SK-N-SH (cell line): ENCODE measurements around the gene FCHSD2. TPM values are rescaled to one million over a fixed set of nuclear protein-coding genes. Genes with fewer than 3 reads are reported as not detected.

Source experiments
- CTCF ChIA-PET: fragments of 300-600, 350-600 bp; formaldehyde crosslinking; extraction: SDS; loops from one replicate; lab custom pipeline; 2021; lab: Yijun Ruan, JAX
- POLR2A ChIA-PET: fragments of 350-600 bp; sonication (Branson Sonifier 250); formaldehyde crosslinking; extraction: SDS; loops from one replicate; lab custom pipeline; 2020; ENCODE audit warnings: antibody characterized with exemption, inconsistent platforms; lab: Yijun Ruan, JAX
- DNase-seq: peaks from one replicate; pipeline ENCODE4 v3.0.0; 2012
- H2AFZ ChIP-seq: fragments of 200-600 bp; sonication (generic); 2 replicates; pipeline ENCODE4 v1.8.1; 2016; ENCODE audit warnings: antibody characterized with exemption, mild to moderate bottlenecking, low read depth
- H3F3A ChIP-seq: fragments of 200-600 bp; sonication (generic); replicated peaks from 2 replicates; pipeline ENCODE3; 2016; ENCODE audit warnings: antibody characterized with exemption, mild to moderate bottlenecking; ENCODE audit not compliant: insufficient read depth
- H3K27ac ChIP-seq, 2 experiments: fragments of 200-500 bp in 1 of 2; fragments of 200-600 bp in 1 of 2; sonication (Bioruptor generic) in 1 of 2; sonication (generic), shearing (Covaris generic) in 1 of 2; 2 replicates each; pipeline versions ENCODE4 v1.5.1 to v1.6.1; 2014 to 2016; ENCODE audit warnings: low read depth in 2 of 2, inconsistent platforms in 1 of 2, low read length in 1 of 2, mild to moderate bottlenecking in 1 of 2, mixed read lengths in 1 of 2
- H3K27me3 ChIP-seq: fragments of 200-600 bp; sonication (generic), shearing (Covaris generic); 2 replicates; pipeline ENCODE4 v1.6.1; 2016; ENCODE audit warnings: mixed run types; ENCODE audit not compliant: insufficient read depth
- H3K36me3 ChIP-seq, 2 experiments: fragments of 200-500 bp in 1 of 2; fragments of 200-600 bp in 1 of 2; sonication (Bioruptor generic) in 1 of 2; sonication (generic) in 1 of 2; replicated peaks in 1 of 2; 2 replicates each; pipeline versions ENCODE3 to v1.5.1; 2014 to 2016; ENCODE audit warnings: low read length in 1 of 2, mild to moderate bottlenecking in 1 of 2; ENCODE audit not compliant: insufficient read depth in 2 of 2, control insufficient read depth in 1 of 2
- H3K4me1 ChIP-seq, 2 experiments: fragments of 200-500 bp in 1 of 2; fragments of 200-600 bp in 1 of 2; sonication (Bioruptor generic) in 1 of 2; sonication (generic), shearing (Covaris generic) in 1 of 2; 2 replicates each; pipeline versions ENCODE4 v1.5.1 to v1.6.1; 2014 to 2016; ENCODE audit warnings: low read depth in 1 of 2, low read length in 1 of 2, mixed run types in 1 of 2; ENCODE audit not compliant: insufficient read depth in 2 of 2, control insufficient read depth in 1 of 2
- H3K4me2 ChIP-seq: fragments of 200-600 bp; sonication (generic), shearing (Covaris generic); 2 replicates; pipeline ENCODE4 v1.6.1; 2017; ENCODE audit warnings: mixed run types
- H3K4me3 ChIP-seq, 2 experiments: fragments of 200-500 bp in 1 of 2; fragments of 200-600 bp in 1 of 2; sonication (Bioruptor generic) in 1 of 2; sonication (generic), shearing (Covaris generic) in 1 of 2; 2 replicates each; pipeline versions ENCODE4 v1.5.1 to v1.8.1; 2014 to 2016; ENCODE audit warnings: low read depth in 2 of 2, inconsistent platforms in 1 of 2, low read length in 1 of 2, mild to moderate bottlenecking in 1 of 2, mixed read lengths in 1 of 2, moderate library complexity in 1 of 2
- H3K79me2 ChIP-seq: fragments of 200-600 bp; sonication (generic); 2 replicates; pipeline ENCODE4 v1.8.1; 2017; ENCODE audit warnings: mild to moderate bottlenecking; ENCODE audit not compliant: insufficient read depth
- H3K9ac ChIP-seq: fragments of 200-600 bp; sonication (generic); 2 replicates; pipeline ENCODE4 v1.6.1; 2017; ENCODE audit warnings: mixed run types
- H3K9me2 ChIP-seq: fragments of 200-600 bp; sonication (generic); 2 replicates; pipeline ENCODE4 v1.6.1; 2017; ENCODE audit warnings: mixed run types
- H3K9me3 ChIP-seq: fragments of 200-600 bp; sonication (generic); 2 replicates; pipeline ENCODE4 v1.6.1; 2017; ENCODE audit warnings: mixed run types, mild to moderate bottlenecking, moderate library complexity
- H4K20me1 ChIP-seq: fragments of 200-600 bp; sonication (generic); 2 replicates; pipeline ENCODE4 v1.6.1; 2017; ENCODE audit warnings: mild to moderate bottlenecking, mixed run types; ENCODE audit not compliant: insufficient read depth
- EZH2phosphoT487 ChIP-seq: fragments of 200-600 bp; sonication (generic); IDR thresholded peaks from 2 replicates; pipeline ENCODE4 v1.6.1; 2017; ENCODE audit warnings: low read depth, mixed run types, mild to moderate bottlenecking, antibody characterized with exemption, moderate library complexity, borderline replicate concordance
- FOSL2 ChIP-seq: IDR thresholded peaks from 2 replicates; pipeline ENCODE4 v1.4.0; 2012; ENCODE audit warnings: low read depth, mild to moderate bottlenecking, moderate library complexity, borderline replicate concordance
- FOXJ3 ChIP-seq: sonication (generic); formaldehyde crosslinking; IDR thresholded peaks from 2 replicates; pipeline ENCODE4 v1.5.1; 2020; ENCODE audit warnings: mild to moderate bottlenecking, missing genetic modification reagents
- MEF2A ChIP-seq: IDR thresholded peaks from 2 replicates; pipeline ENCODE4 v1.4.0; 2012; ENCODE audit warnings: low read depth, borderline replicate concordance
- NFIC ChIP-seq: IDR thresholded peaks from 2 replicates; pipeline ENCODE4 v1.4.0; 2012; ENCODE audit warnings: borderline replicate concordance
- PBX3 ChIP-seq: IDR thresholded peaks from 2 replicates; pipeline ENCODE4; 2012
- POLR2AphosphoS5 ChIP-seq: IDR thresholded peaks from 2 replicates; pipeline ENCODE4 v1.6.1; 2012; ENCODE audit warnings: low read depth, low read length
- RAD21 ChIP-seq: IDR thresholded peaks from 2 replicates; pipeline ENCODE4 v1.6.1; 2012; ENCODE audit warnings: mild to moderate bottlenecking, low read length
- RXRA ChIP-seq: IDR thresholded peaks from 2 replicates; pipeline ENCODE4 v1.4.0; 2012; ENCODE audit warnings: low read depth, mild to moderate bottlenecking, borderline replicate concordance
- SIN3A ChIP-seq: IDR thresholded peaks from 2 replicates; pipeline ENCODE4 v1.6.1; 2012; ENCODE audit warnings: low read depth, mild to moderate bottlenecking, low read length, moderate library complexity, borderline replicate concordance
- SMC3 ChIP-seq: IDR thresholded peaks from 2 replicates; pipeline ENCODE4 v1.6.1; 2012; ENCODE audit warnings: low read depth, low read length, improper control_type of control experiment
- TAF1 ChIP-seq: IDR thresholded peaks from 2 replicates; pipeline ENCODE4 v1.6.1; 2012; ENCODE audit warnings: low read depth, mild to moderate bottlenecking, low read length, moderate library complexity, borderline replicate concordance
- USF1 ChIP-seq: IDR thresholded peaks from 2 replicates; pipeline ENCODE4 v1.4.0; 2012; ENCODE audit warnings: low read depth, borderline replicate concordance
- YY1 ChIP-seq: IDR thresholded peaks from 2 replicates; pipeline ENCODE4 v1.4.0; 2012; ENCODE audit warnings: low read depth, mild to moderate bottlenecking
- polyA plus RNA-seq, 3 experiments: library from polyadenylated mRNA; depleted of rRNA; stranded (reverse); fragments of >200 nt; gene quantifications; 2 replicates each; pipeline ENCODE4 v1.2.3, GENCODE V29; 2012
- TF ChIP-seq, protein P1 (sequence below): IDR thresholded peaks from 2 replicates; pipeline ENCODE4 v1.6.1; 2012; ENCODE audit warnings: mild to moderate bottlenecking, low read depth, low read length, moderate library complexity
- TF ChIP-seq, protein P2 (sequence below): IDR thresholded peaks from 2 replicates; pipeline ENCODE4 v1.4.0; 2012; ENCODE audit warnings: low read depth, borderline replicate concordance
- TF ChIP-seq, protein P3 (sequence below): fragments of 150-350 bp; IDR thresholded peaks from 2 replicates; pipeline ENCODE4 v1.6.1; 2017; ENCODE audit warnings: antibody characterized with exemption, low read length, low read depth, borderline replicate concordance
- TF ChIP-seq, protein P4 (sequence below): IDR thresholded peaks from 2 replicates; pipeline ENCODE4 v1.4.0; 2012; ENCODE audit warnings: low read depth

Gene FCHSD2
- polyA plus RNA-seq, 1 of the 3 experiments (the other 2 are of a cell fraction), result 10.4 TPM

- Histone ChIP-seq H3K27ac (no peak overlapping the region), H2AFZ (no peak overlapping the region), H3K27me3 (no peaks in the 10 kb centered on the region), H3K79me2 (peaks cover 6% of the 10 kb centered on the region; the same call in 1 of the 2 replicates), H3K4me3 (no peak overlapping the region), H4K20me1 (0 out of 2 replicates have a peak, but pooled peaks cover 4% of the 10 kb centered on the region), H3F3A (no peaks in the 10 kb centered on the region), H3K4me1 (peaks cover 0 to 5% of the 10 kb centered on the region in 2 experiments; a peak in 2 of 4 replicates), H3K4me2 (no peak overlapping the region), H3K9me2 (no peaks in the 10 kb centered on the region)
- CTCF ChIA-PET, result interaction anchor here (0.7 kb wide), 1 partner anchor 9 kb away, joined by 3 read pairs; no protein-coding TSS in a partner anchor
- POLR2A ChIA-PET, result no interaction called here
- no peak for DNase-seq
- TF ChIP-seq FOSL2 (no peak), TAF1 (no peak), EZH2phosphoT487 (no peak), SIN3A (no peak), YY1 (no peak), PBX3 (no peak), RXRA (no peak), NFIC (no peak), POLR2AphosphoS5 (no peak), FOXJ3 (no peak), RAD21 (no peak), USF1 (no peak), SMC3 (no peak), MEF2A (no peak)
- TF ChIP-seq, protein P1, sequence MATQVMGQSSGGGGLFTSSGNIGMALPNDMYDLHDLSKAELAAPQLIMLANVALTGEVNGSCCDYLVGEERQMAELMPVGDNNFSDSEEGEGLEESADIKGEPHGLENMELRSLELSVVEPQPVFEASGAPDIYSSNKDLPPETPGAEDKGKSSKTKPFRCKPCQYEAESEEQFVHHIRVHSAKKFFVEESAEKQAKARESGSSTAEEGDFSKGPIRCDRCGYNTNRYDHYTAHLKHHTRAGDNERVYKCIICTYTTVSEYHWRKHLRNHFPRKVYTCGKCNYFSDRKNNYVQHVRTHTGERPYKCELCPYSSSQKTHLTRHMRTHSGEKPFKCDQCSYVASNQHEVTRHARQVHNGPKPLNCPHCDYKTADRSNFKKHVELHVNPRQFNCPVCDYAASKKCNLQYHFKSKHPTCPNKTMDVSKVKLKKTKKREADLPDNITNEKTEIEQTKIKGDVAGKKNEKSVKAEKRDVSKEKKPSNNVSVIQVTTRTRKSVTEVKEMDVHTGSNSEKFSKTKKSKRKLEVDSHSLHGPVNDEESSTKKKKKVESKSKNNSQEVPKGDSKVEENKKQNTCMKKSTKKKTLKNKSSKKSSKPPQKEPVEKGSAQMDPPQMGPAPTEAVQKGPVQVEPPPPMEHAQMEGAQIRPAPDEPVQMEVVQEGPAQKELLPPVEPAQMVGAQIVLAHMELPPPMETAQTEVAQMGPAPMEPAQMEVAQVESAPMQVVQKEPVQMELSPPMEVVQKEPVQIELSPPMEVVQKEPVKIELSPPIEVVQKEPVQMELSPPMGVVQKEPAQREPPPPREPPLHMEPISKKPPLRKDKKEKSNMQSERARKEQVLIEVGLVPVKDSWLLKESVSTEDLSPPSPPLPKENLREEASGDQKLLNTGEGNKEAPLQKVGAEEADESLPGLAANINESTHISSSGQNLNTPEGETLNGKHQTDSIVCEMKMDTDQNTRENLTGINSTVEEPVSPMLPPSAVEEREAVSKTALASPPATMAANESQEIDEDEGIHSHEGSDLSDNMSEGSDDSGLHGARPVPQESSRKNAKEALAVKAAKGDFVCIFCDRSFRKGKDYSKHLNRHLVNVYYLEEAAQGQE, result no peak
- TF ChIP-seq, protein P2, sequence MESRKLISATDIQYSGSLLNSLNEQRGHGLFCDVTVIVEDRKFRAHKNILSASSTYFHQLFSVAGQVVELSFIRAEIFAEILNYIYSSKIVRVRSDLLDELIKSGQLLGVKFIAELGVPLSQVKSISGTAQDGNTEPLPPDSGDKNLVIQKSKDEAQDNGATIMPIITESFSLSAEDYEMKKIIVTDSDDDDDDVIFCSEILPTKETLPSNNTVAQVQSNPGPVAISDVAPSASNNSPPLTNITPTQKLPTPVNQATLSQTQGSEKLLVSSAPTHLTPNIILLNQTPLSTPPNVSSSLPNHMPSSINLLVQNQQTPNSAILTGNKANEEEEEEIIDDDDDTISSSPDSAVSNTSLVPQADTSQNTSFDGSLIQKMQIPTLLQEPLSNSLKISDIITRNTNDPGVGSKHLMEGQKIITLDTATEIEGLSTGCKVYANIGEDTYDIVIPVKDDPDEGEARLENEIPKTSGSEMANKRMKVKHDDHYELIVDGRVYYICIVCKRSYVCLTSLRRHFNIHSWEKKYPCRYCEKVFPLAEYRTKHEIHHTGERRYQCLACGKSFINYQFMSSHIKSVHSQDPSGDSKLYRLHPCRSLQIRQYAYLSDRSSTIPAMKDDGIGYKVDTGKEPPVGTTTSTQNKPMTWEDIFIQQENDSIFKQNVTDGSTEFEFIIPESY, result no peak
- TF ChIP-seq, protein P3, sequence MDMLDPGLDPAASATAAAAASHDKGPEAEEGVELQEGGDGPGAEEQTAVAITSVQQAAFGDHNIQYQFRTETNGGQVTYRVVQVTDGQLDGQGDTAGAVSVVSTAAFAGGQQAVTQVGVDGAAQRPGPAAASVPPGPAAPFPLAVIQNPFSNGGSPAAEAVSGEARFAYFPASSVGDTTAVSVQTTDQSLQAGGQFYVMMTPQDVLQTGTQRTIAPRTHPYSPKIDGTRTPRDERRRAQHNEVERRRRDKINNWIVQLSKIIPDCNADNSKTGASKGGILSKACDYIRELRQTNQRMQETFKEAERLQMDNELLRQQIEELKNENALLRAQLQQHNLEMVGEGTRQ, result no peak
- TF ChIP-seq, protein P4, sequence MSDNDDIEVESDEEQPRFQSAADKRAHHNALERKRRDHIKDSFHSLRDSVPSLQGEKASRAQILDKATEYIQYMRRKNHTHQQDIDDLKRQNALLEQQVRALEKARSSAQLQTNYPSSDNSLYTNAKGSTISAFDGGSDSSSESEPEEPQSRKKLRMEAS, result no peak
- TF ChIP-seq, all 33 proteins: peak for 0
- Histone ChIP-seq H3K9me3 (no peaks in the 10 kb centered on the region), H3K36me3 (peaks cover 11 to 52% of the 10 kb centered on the region in 2 experiments), H3K9ac (no peak overlapping the region)
These were observed 156.5 kb downstream of the FCHSD2 start for GRCh38 chr11:72985645-72986044.
